Panc1 (cell line): ENCODE data around the gene CDC23. TPM values are rescaled to one million over a fixed set of nuclear protein-coding genes. Genes with fewer than 3 reads are reported as not detected.
A peak's percentile ranks its signal among the peaks of the same experiment; 100 is the strongest.

Experiments used
- ATAC-seq: fragments of 200-7000 bp; cut with Tn5 transposase; 2 replicates; pipeline ENCODE4 v1.9.1; 2020; ENCODE audit warnings: mild to moderate bottlenecking, moderate library complexity
- BruUV-seq: library from RNA; stranded (reverse); fragments of 400-500 nt; replicated peaks from 2 replicates; lab custom pipeline; 2021; lab: Mats Ljungman, UMichigan
- CTCF ChIA-PET: fragments of 300-600 bp; sonication (Branson Sonifier 250); formaldehyde crosslinking; loops from one replicate; lab custom pipeline; 2022; ENCODE audit warnings: antibody characterized with exemption; lab: Charles Lee
- POLR2A ChIA-PET: fragments of 300-600 bp; sonication (Branson Sonifier 250); formaldehyde crosslinking; loops from one replicate; lab custom pipeline; 2022; ENCODE audit warnings: antibody characterized with exemption; lab: Charles Lee
- DNase-seq: peaks from one replicate; pipeline ENCODE4 v3.0.0-alpha.2; 2010; ENCODE audit warnings: low read depth, low spot score
- H3K27ac ChIP-seq: 2 replicates; pipeline ENCODE4 v1.5.1; 2011; ENCODE audit warnings: mild to moderate bottlenecking, low read length, inconsistent platforms
- H3K27me3 ChIP-seq: fragments of 200-500 bp; sonication (Bioruptor generic); 2 replicates; pipeline ENCODE4 v1.6.0; 2014; ENCODE audit warnings: low read length, inconsistent platforms; ENCODE audit not compliant: control insufficient read depth, insufficient read depth
- H3K36me3 ChIP-seq: fragments of 200-500 bp; sonication (Bioruptor generic); 2 replicates; pipeline ENCODE4 v1.5.1; 2014; ENCODE audit warnings: inconsistent platforms, mild to moderate bottlenecking, low read length, moderate library complexity; ENCODE audit not compliant: control insufficient read depth, insufficient read depth
- H3K4me1 ChIP-seq: 2 replicates; pipeline ENCODE4 v1.5.1; 2011; ENCODE audit warnings: inconsistent platforms, mild to moderate bottlenecking, low read length, moderate library complexity; ENCODE audit not compliant: control insufficient read depth, insufficient read depth
- H3K4me3 ChIP-seq, 2 experiments: 2 replicates each; pipeline ENCODE4 v1.5.1; 2011 to 2012; ENCODE audit warnings: low read depth in 2 of 2, low read length in 2 of 2, mild to moderate bottlenecking in 2 of 2, inconsistent platforms in 1 of 2, moderate library complexity in 1 of 2
- H3K9me3 ChIP-seq: fragments of 200-500 bp; sonication (Bioruptor generic); 2 replicates; pipeline ENCODE4 v1.5.1; 2014; ENCODE audit warnings: low read depth, mild to moderate bottlenecking, inconsistent platforms, low read length, moderate library complexity; ENCODE audit not compliant: control insufficient read depth, insufficient read depth
- CTCF ChIP-seq: fragments of 450-650 bp; IDR thresholded peaks from 2 replicates; pipeline ENCODE4 v1.5.1; 2017; ENCODE audit warnings: mild to moderate bottlenecking
- POLR2AphosphoS5 ChIP-seq: IDR thresholded peaks from 2 replicates; pipeline ENCODE4 v1.6.1; 2012; ENCODE audit warnings: mild to moderate bottlenecking, low read depth, low read length, moderate library complexity
- REST ChIP-seq, 2 experiments: IDR thresholded peaks; 2 replicates each; pipeline ENCODE4 v1.6.1; 2011 to 2012; ENCODE audit warnings: low read depth in 2 of 2, control low read depth in 1 of 2, low read length in 1 of 2, mild to moderate bottlenecking in 1 of 2, moderate library complexity in 1 of 2; ENCODE audit not compliant: insufficient read depth in 1 of 2
- SIN3A ChIP-seq: IDR thresholded peaks from 2 replicates; pipeline ENCODE4 v1.6.1; 2012; ENCODE audit warnings: low read depth, mild to moderate bottlenecking, low read length, moderate library complexity, borderline replicate concordance; ENCODE audit not compliant: insufficient read depth
- TCF7L2 ChIP-seq: IDR thresholded peaks from 2 replicates; pipeline ENCODE4 v1.6.1; 2011; ENCODE audit warnings: mild to moderate bottlenecking, low read depth, low read length, inconsistent platforms
- in situ Hi-C: cut with HindIII; loops from 2 replicates; pipeline ENCODE4 v1.10.0; 2016; ENCODE audit warnings: low sequenced_read_pairs, low pct_unique_long_range_greater_than_20kb
- intact Hi-C: fragments of 100-400 bp; cut with micrococcal nuclease; formaldehyde crosslinking; loops from one replicate; pipeline ENCODE4 v1.10.0; 2022; ENCODE audit not compliant: unreplicated experiment
- total RNA-seq: library from RNA; stranded (reverse); gene quantifications from one replicate; pipeline ENCODE4 v1.2.1, GENCODE V29; 2021; ENCODE audit not compliant: unreplicated experiment

CDC23 gene
- total RNA-seq, 1 experiment from 2014 or later, result 44.7 TPM

GRCh38 chr5:138178516-138179276, 34.4 kb downstream of the CDC23 start, which contains the start of the genes BRD8 and KIF20A:
Gene BRD8, minus strand, starts transcription at chr5:138178630. Its CDS starts 16 bp downstream, at chr5:138178614.
Gene KIF20A, plus strand, starts transcription at chr5:138179112. Its CDS starts 569 bp downstream, at chr5:138179681.
- ChIA-PET POLR2A (interaction anchor here (0.5 to 1.2 kb wide), 8 partner anchors 9 to 159 kb away, joined by 3 to 4 read pairs (median 3); partner anchors contain the start of genes CDC25C and FAM53C), CTCF (interaction anchor here (0.5 to 1.0 kb wide), 5 partner anchors 35 to 173 kb away, joined by 3 to 5 read pairs (median 4); no protein-coding TSS in a partner anchor)
- Histone ChIP-seq H3K4me3 (peak within 1 kb of the TSS; percentile 93 to 97), H3K27me3 (no peaks in the 10 kb centered on the region), H3K9me3 (no peaks in the 10 kb centered on the region), H3K27ac (peak within 1 kb of the TSS; percentile 100), H3K36me3 (peaks cover 26% of the 10 kb centered on the region), H3K4me1 (peaks cover 22% of the 10 kb centered on the region)
- DNase-seq (peak; percentile 98), ATAC-seq (peak; percentile 94)
- in situ Hi-C loops (no loop called here), intact Hi-C loops (no loop called here)
- BruUV-seq, result no TSS peak
- TF ChIP-seq REST (IDR thresholded peaks at IDR 0.05; ENCODE audit: insufficient read depth in 1 of 2, low read depth in 2 of 2, low read length in 1 of 2) (no peak; a peak in 1 of 4 replicates), POLR2AphosphoS5 (peak; percentile 80), SIN3A (peak; percentile 100)

- ChIA-PET CTCF (interaction anchor here (0.5 to 0.7 kb wide), 2 partner anchors 38 to 144 kb away, joined by 3 to 8 read pairs; no protein-coding TSS in a partner anchor), POLR2A (interaction anchor here (0.7 kb wide), 3 partner anchors 11 to 87 kb away, joined by 3 to 7 read pairs (median 5); no protein-coding TSS in a partner anchor)
- in situ Hi-C loops, result no loop called here
- peak overlapping the region; percentile 100 for H3K27ac ChIP-seq
- peaks cover 22% of the 10 kb centered on the region for H3K4me1 ChIP-seq
- no peaks in the 10 kb centered on the region for H3K27me3 ChIP-seq
- no peaks in the 10 kb centered on the region for H3K9me3 ChIP-seq
- H3K4me3 ChIP-seq, result peak overlapping the region; percentile 93 to 97
- TSS peak; percentile 83 for BruUV-seq
- ATAC-seq (peak; percentile 50; the same call in 1 of the 2 replicates), DNase-seq (no peak)
- intact Hi-C loops, result no loop called here
- peaks cover 21% of the 10 kb centered on the region for H3K36me3 ChIP-seq
- TF ChIP-seq TCF7L2 (peak; percentile 59; the same call in 1 of the 2 replicates), POLR2AphosphoS5 (no peak)
Observed at GRCh38 chr5:138177941-138178515, 35.1 kb downstream of the CDC23 start.

GRCh38 chr5:138170299-138170698, 42.8 kb downstream of the CDC23 start:
- DNase-seq, result no peak
- TF ChIP-seq CTCF (no peak), TCF7L2 (no peak), SIN3A (no peak), POLR2AphosphoS5 (no peak), REST (IDR thresholded peaks at IDR 0.05; ENCODE audit: insufficient read depth in 1 of 2, low read depth in 2 of 2, low read length in 1 of 2) (no peak)
- Histone ChIP-seq H3K4me3 (no peak overlapping the region), H3K4me1 (no peaks in the 10 kb centered on the region), H3K36me3 (peaks cover 59% of the 10 kb centered on the region), H3K9me3 (no peaks in the 10 kb centered on the region), H3K27me3 (no peaks in the 10 kb centered on the region), H3K27ac (no peak overlapping the region)
- no peak for ATAC-seq
- in situ Hi-C loops (no loop called here), intact Hi-C loops (no loop called here)
- POLR2A ChIA-PET, result interaction anchor here (0.6 kb wide), 1 partner anchor 235 kb away, joined by 3 read pairs; no protein-coding TSS in a partner anchor
- BruUV-seq, result no TSS peak
- CTCF ChIA-PET, result no interaction called here
